ENCODE data around the gene CFAP141. TPM values are rescaled to one million over a fixed set of nuclear protein-coding genes. Genes with fewer than 3 reads are reported as not detected.

The CFAP141 gene
- total and polyA plus RNA-seq, 2 of the 13 experiments (the other 11 are each of a cell fraction or from before 2014, with no cell fraction given): not detected

DNA sequence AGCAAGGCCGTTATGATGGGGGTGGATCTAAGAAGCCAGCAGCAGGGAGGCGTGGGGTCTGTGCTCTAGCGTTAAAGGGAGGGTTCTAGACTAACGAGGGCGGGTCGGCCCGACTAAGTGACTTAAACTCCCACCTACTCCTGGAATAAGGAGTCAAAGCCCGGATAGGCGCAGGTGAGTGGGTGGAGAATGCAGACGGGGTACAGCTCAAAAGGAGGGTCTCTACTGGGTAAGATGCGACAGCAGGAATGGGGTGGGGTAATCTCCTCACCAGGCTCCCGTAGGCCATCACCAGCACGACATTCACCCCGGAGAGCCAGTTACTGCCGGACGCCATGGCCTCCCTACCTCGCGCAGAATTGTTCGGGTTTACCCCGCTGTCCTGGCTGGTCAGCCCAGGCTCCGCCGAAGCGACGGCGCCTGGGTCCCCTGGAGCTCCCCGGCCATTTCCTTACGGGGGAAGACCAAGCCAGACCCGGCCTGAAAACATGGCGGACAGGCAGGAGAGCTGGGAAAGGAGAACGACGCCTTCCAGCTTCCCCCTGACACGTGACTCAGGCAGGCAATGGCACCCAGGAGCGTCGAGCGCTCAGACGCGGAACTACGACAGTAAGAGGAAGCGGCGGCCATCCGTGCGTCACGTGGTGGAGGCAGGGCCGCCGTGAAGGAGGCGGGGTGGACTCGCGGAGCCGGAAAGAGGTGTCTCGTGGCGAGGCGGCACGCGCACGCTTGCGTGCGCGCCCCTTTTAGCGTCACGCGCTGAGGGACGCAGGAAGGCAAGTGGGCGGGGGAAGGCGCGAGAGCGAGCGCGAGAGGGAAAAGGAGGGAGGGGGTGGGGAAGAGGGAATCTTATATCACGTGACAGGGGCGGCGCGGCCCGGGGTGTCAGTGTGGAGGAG, 14.2 kb upstream of the CFAP141 start, which contains the start of gene UBAP2L (continued):
- TF ChIP-seq, protein P1, sequence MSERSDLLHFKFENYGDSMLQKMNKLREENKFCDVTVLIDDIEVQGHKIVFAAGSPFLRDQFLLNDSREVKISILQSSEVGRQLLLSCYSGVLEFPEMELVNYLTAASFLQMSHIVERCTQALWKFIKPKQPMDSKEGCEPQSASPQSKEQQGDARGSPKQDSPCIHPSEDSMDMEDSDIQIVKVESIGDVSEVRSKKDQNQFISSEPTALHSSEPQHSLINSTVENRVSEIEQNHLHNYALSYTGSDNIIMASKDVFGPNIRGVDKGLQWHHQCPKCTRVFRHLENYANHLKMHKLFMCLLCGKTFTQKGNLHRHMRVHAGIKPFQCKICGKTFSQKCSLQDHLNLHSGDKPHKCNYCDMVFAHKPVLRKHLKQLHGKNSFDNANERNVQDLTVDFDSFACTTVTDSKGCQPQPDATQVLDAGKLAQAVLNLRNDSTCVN (CRISPR knock-in tag; IDR thresholded peaks at IDR 0.05; ENCODE audit: borderline replicate concordance): 0 out of 2 replicates have a peak, but pooled peaks have one; percentile 63
- TF ChIP-seq SIN3B (IDR thresholded peaks at IDR 0.05; ENCODE audit: low read length) (no peak), ZFP90 (CRISPR knock-in tag; IDR thresholded peaks at IDR 0.05; ENCODE audit: borderline replicate concordance) (peak; percentile 72; the same call in 1 of the 2 replicates), PBX2 (CRISPR knock-in tag; IDR thresholded peaks at IDR 0.05) (no peak), ZNF460 (CRISPR knock-in tag; IDR thresholded peaks at IDR 0.05; ENCODE audit: borderline replicate concordance) (peak; percentile 8; the same call in 1 of the 2 replicates), KDM6A (CRISPR knock-in tag; IDR thresholded peaks at IDR 0.05; ENCODE audit: low read depth) (no peak), THAP8 (CRISPR knock-in tag; IDR thresholded peaks at IDR 0.05; ENCODE audit: borderline replicate concordance) (peak; percentile 96; the same call in 1 of the 2 replicates), PAXIP1 (CRISPR knock-in tag; conservative IDR thresholded peaks at IDR 0.05) (peak; percentile 61), ZNF660 (CRISPR knock-in tag; IDR thresholded peaks at IDR 0.05; ENCODE audit: borderline replicate concordance, low read depth) (no peak), NCOA2 (CRISPR knock-in tag; IDR thresholded peaks at IDR 0.05) (peak; percentile 72), POLR2AphosphoS5 (IDR thresholded peaks at IDR 0.05; ENCODE audit: low read depth, low read length) (peak; percentile 95), XRCC5 (optimal IDR thresholded peaks at IDR 0.05; ENCODE audit: low read length) (peak; percentile 21), POLR2A (IDR thresholded peaks at IDR 0.05; ENCODE audit: insufficient read depth in 1 of 2, low read depth in 2 of 2, low read length in 2 of 2) (peak; percentile 73 to 87), ZNF275 (CRISPR knock-in tag; IDR thresholded peaks at IDR 0.05; ENCODE audit: borderline replicate concordance) (peak; percentile 37; the same call in 1 of the 2 replicates), TEAD2 (CRISPR knock-in tag; IDR thresholded peaks at IDR 0.05) (0 out of 2 replicates have a peak, but pooled peaks have one; percentile 75), ARNTL (CRISPR knock-in tag; IDR thresholded peaks at IDR 0.05) (peak; percentile 98)
- TF ChIP-seq, protein P2, sequence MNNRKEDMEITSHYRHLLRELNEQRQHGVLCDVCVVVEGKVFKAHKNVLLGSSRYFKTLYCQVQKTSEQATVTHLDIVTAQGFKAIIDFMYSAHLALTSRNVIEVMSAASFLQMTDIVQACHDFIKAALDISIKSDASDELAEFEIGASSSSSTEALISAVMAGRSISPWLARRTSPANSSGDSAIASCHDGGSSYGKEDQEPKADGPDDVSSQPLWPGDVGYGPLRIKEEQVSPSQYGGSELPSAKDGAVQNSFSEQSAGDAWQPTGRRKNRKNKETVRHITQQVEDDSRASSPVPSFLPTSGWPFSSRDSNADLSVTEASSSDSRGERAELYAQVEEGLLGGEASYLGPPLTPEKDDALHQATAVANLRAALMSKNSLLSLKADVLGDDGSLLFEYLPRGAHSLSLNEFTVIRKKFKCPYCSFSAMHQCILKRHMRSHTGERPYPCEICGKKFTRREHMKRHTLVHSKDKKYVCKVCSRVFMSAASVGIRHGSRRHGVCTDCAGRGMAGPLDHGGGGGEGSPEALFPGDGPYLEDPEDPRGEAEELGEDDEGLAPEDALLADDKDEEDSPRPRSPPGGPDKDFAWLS (CRISPR knock-in tag; IDR thresholded peaks at IDR 0.05; ENCODE audit: borderline replicate concordance): no peak

Data from HepG2 (cell line).